BLaER1 (cell line): ENCODE measurements around the gene HEMK1.

Source experiments
- H3K27ac ChIP-seq: shearing (Covaris generic); formaldehyde crosslinking; 2 replicates; pipeline ENCODE4 v1.8.1; 2022
- H3K27me3 ChIP-seq: shearing (Covaris generic); formaldehyde crosslinking; 2 replicates; pipeline ENCODE4 v1.8.1; 2022
- H3K36me3 ChIP-seq: shearing (Covaris generic); formaldehyde crosslinking; 2 replicates; pipeline ENCODE4 v1.8.1; 2022
- H3K4me1 ChIP-seq: shearing (Covaris generic); formaldehyde crosslinking; 2 replicates; pipeline ENCODE4 v1.8.1; 2022
- H3K4me2 ChIP-seq: shearing (Covaris generic); formaldehyde crosslinking; 2 replicates; pipeline ENCODE4 v1.8.1; 2022
- H3K4me3 ChIP-seq: shearing (Covaris generic); formaldehyde crosslinking; 2 replicates; pipeline ENCODE4 v1.8.1; 2022
- H3K9ac ChIP-seq: shearing (Covaris generic); formaldehyde crosslinking; 2 replicates; pipeline ENCODE4 v1.8.1; 2022
- H3K9me3 ChIP-seq: shearing (Covaris generic); formaldehyde crosslinking; 2 replicates; pipeline ENCODE4 v1.8.1; 2022
- H4K20me1 ChIP-seq: shearing (Covaris generic); formaldehyde crosslinking; 2 replicates; pipeline ENCODE4 v1.8.1; 2022
- Cebpa-rat ChIP-seq: shearing (Covaris generic); IDR thresholded peaks from 2 replicates; pipeline ENCODE4 v1.8.1; 2022

Gene HEMK1

GRCh38 chr3:50606596-50606995, 37.3 kb downstream of the HEMK1 start:
- no peak for TF ChIP-seq Cebpa-rat
- Histone ChIP-seq H3K4me2 (peak overlapping the region; percentile 68), H3K36me3 (peaks cover 23% of the 10 kb centered on the region), H3K9me3 (no peaks in the 10 kb centered on the region), H3K27me3 (no peaks in the 10 kb centered on the region), H3K4me3 (no peak overlapping the region), H3K4me1 (peaks cover 81% of the 10 kb centered on the region), H3K27ac (no peak overlapping the region), H4K20me1 (peaks cover 17% of the 10 kb centered on the region; the same call in 1 of the 2 replicates), H3K9ac (peak overlapping the region; percentile 15; the same call in 1 of the 2 replicates)

DNA sequence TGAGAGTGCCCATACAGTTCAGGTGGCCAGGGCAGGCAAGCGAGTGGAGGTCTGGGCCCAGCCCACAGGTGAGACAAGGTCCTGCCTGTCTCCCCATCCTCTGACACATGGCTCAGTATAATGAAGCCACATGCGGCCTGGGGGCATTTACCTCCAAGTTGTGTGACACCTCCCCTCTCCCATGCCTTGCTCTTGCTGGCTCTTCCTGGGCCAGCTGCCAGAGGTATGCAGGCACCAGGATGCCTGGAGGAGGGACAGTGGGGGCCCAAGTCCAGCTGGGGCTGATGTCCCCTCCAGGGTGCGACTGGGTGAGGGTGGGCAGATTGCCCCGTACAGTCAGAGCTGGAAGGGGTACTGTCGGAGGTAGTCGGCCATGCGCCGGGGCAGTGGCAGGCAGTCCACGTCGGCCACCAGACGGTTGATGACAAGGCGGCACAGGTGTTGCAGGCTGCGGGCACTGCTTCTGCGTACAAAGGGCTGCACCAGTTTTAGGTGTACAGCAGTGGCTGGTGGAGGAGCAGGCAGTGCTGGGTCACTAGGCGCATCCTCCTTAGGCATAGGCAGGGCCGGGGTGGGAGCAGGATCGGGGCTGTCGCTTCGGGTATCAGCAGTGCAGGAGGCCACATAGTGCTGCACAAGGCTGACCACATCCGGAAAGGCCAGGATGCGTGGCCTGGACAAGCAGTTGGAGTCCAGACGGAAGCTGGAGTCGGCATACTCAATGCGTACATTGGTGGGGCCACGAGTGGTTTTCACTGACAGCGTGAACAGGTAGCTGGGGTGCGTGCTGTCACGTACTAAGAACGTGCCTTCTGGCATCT, 38.2 kb downstream of the HEMK1 start:
- H3K9me3 ChIP-seq, result no peaks in the 10 kb centered on the region
- H3K36me3 ChIP-seq, result peaks cover 23% of the 10 kb centered on the region
- no peak overlapping the region for H3K4me3 ChIP-seq
- H3K4me1 ChIP-seq, result peaks cover 77% of the 10 kb centered on the region
- no peak for TF ChIP-seq Cebpa-rat
- H3K27me3 ChIP-seq, result no peaks in the 10 kb centered on the region
- peaks cover 17% of the 10 kb centered on the region; the same call in 1 of the 2 replicates for H4K20me1 ChIP-seq
- peak overlapping the region; percentile 68; the same call in 1 of the 2 replicates for H3K4me2 ChIP-seq
- peak overlapping the region; percentile 15; the same call in 1 of the 2 replicates for H3K9ac ChIP-seq
- no peak overlapping the region for H3K27ac ChIP-seq

GRCh38 chr3:50608278-50608677, 39.0 kb downstream of the HEMK1 start:
- Histone ChIP-seq H3K27ac (no peak overlapping the region), H3K9me3 (no peaks in the 10 kb centered on the region), H4K20me1 (peaks cover 17% of the 10 kb centered on the region; the same call in 1 of the 2 replicates), H3K36me3 (peaks cover 23% of the 10 kb centered on the region), H3K9ac (no peak overlapping the region), H3K27me3 (no peaks in the 10 kb centered on the region), H3K4me3 (no peak overlapping the region), H3K4me2 (no peak overlapping the region), H3K4me1 (peaks cover 70% of the 10 kb centered on the region)
- no peak for TF ChIP-seq Cebpa-rat

DNA sequence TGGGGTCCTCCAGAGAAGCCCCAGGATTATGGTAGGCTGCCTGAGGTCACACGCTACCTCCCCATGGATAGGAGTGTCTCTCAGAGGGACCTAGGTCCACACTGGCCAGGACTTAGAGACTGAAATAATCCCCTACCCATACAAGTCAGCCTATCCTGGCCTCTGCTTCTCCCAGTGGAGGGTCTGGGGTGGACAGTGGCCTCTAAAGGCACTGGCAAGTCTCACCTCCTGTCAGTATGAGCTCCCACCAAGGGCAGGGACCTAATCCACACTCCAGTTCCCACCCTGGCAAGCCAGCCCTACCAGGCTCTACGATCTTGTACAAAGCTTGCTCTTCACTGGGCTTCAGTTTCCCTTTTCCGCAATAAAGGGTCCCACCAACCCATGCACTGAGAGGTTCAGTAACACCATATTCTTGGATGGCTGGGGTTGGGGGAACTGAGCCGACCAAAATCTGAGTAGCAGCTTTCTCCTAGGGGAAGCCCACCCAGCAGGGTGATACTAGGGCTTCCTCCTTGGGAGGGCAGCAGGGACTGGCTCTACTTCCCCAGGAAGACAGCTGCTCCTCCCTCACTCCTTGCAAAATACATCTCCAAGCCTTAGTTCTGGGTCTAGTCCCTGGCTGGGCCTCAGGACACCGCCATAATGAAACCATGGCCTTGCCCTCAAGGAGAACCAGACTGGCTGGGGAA, 39.9 kb downstream of the HEMK1 start:
- Histone ChIP-seq H3K9ac (no peak overlapping the region; the same call in 1 of the 2 replicates), H3K9me3 (no peaks in the 10 kb centered on the region), H3K27me3 (no peaks in the 10 kb centered on the region), H3K4me3 (no peak overlapping the region), H3K27ac (no peak overlapping the region), H3K36me3 (peaks cover 23% of the 10 kb centered on the region), H3K4me2 (peak overlapping the region; percentile 100), H3K4me1 (peaks cover 61% of the 10 kb centered on the region), H4K20me1 (peaks cover 17% of the 10 kb centered on the region; the same call in 1 of the 2 replicates)
- no peak for TF ChIP-seq Cebpa-rat

DNA sequence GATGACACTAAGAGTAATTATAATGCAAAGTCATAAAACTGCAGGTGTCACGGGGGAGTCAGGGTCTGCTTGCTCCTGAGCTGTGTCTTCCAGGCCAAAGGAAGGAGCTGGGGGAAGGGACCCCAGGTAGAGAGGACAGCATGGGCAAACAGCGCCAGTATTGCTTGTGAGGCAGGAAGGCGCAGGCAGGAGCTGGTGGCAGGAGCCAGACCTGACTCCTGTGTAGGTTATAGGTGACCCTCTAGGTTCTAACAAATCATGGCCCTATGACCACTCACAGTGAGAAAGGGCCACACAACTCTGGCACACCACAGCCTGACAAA, 40.4 kb downstream of the HEMK1 start:
- TF ChIP-seq Cebpa-rat, result no peak
- Histone ChIP-seq H3K36me3 (peaks cover 23% of the 10 kb centered on the region), H3K27me3 (no peaks in the 10 kb centered on the region), H3K4me1 (peaks cover 56% of the 10 kb centered on the region), H3K27ac (no peak overlapping the region), H3K4me2 (peak overlapping the region; percentile 100), H3K9me3 (no peaks in the 10 kb centered on the region), H4K20me1 (peaks cover 17% of the 10 kb centered on the region; the same call in 1 of the 2 replicates), H3K9ac (no peak overlapping the region; the same call in 1 of the 2 replicates), H3K4me3 (no peak overlapping the region)

- Histone ChIP-seq H3K4me3 (peak overlapping the region; percentile 76), H3K27me3 (no peaks in the 10 kb centered on the region), H3K4me2 (peak overlapping the region; percentile 100), H3K27ac (peak overlapping the region; percentile 83; the same call in 1 of the 2 replicates), H3K9me3 (no peaks in the 10 kb centered on the region), H3K4me1 (peaks cover 54% of the 10 kb centered on the region), H3K36me3 (peaks cover 23% of the 10 kb centered on the region), H3K9ac (peak overlapping the region; percentile 86), H4K20me1 (peaks cover 17% of the 10 kb centered on the region; the same call in 1 of the 2 replicates)
- TF ChIP-seq Cebpa-rat, result no peak
These were observed 41.1 kb downstream of the HEMK1 start for GRCh38 chr3:50610181-50610971.

- Histone ChIP-seq H3K36me3 (peaks cover 23% of the 10 kb centered on the region), H3K4me2 (peak overlapping the region; percentile 100), H3K27ac (peak overlapping the region; percentile 83), H3K4me3 (peak overlapping the region; percentile 76), H3K27me3 (no peaks in the 10 kb centered on the region), H4K20me1 (peaks cover 17% of the 10 kb centered on the region; the same call in 1 of the 2 replicates), H3K9me3 (no peaks in the 10 kb centered on the region), H3K4me1 (peaks cover 54% of the 10 kb centered on the region), H3K9ac (peak overlapping the region; percentile 86)
- no peak for TF ChIP-seq Cebpa-rat
These were observed 41.7 kb downstream of the HEMK1 start for GRCh38 chr3:50610992-50611463.

GRCh38 chr3:50611464-50612233, 42.3 kb downstream of the HEMK1 start, which contains the start of gene CISH:
CISH (minus strand) TSS chr3:50611774; CDS start chr3:50611650, 124 bp downstream.
- H3K4me1 ChIP-seq, result peaks cover 54% of the 10 kb centered on the region
- H3K9me3 ChIP-seq, result no peaks in the 10 kb centered on the region
- H3K4me2 ChIP-seq, result peak within 1 kb of the TSS; percentile 100
- H3K27me3 ChIP-seq, result no peaks in the 10 kb centered on the region
- peak within 1 kb of the TSS; percentile 76 for H3K4me3 ChIP-seq
- H3K36me3 ChIP-seq, result peaks cover 21% of the 10 kb centered on the region
- TF ChIP-seq Cebpa-rat, result no peak
- peak within 1 kb of the TSS; percentile 83 for H3K27ac ChIP-seq
- peak within 1 kb of the TSS; percentile 86 for H3K9ac ChIP-seq
- H4K20me1 ChIP-seq, result peaks cover 17% of the 10 kb centered on the region; the same call in 1 of the 2 replicates
